ENCODE data around the gene ATP8B2.
"Not testable (repeated sequence)": the region's sequence is repeated elsewhere in the genome, so short reads cannot be mapped to it uniquely, and the experiment has no call there.

The ATP8B2 gene

GRCh38 chr1:154348429-154349076 is 23.2 kb downstream of the ATP8B2 start:
- DNase-seq, result no peak

GRCh38 chr1:154349121-154349520 is 23.8 kb downstream of the ATP8B2 start:
- no peak for DNase-seq

GRCh38 chr1:154350383-154350782 is 25.1 kb downstream of the ATP8B2 start:
- DNase-seq, result no peak

GRCh38 chr1:154351363-154352068 is 26.2 kb downstream of the ATP8B2 start:
- no peak for DNase-seq

- no peak for DNase-seq
Measured at GRCh38 chr1:154352245-154352580, 26.9 kb downstream of the ATP8B2 start.

GRCh38 chr1:154352581-154353459 is 27.5 kb downstream of the ATP8B2 start:
- DNase-seq, result peak; percentile 12

GRCh38 chr1:154353460-154353904 is 28.2 kb downstream of the ATP8B2 start:
- DNase-seq, result peak; percentile 24

GRCh38 chr1:154353966-154354365 is 28.6 kb downstream of the ATP8B2 start:
- DNase-seq, result no peak

GRCh38 chr1:154358519-154358918 is 33.2 kb downstream of the ATP8B2 start:
- DNase-seq, result no peak

GRCh38 chr1:154360288-154360687 is 35.0 kb downstream of the ATP8B2 start:
- no peak for DNase-seq

- not testable (repeated sequence) for DNase-seq
Measured at GRCh38 chr1:154360881-154361280, 35.6 kb downstream of the ATP8B2 start.

- DNase-seq, result no peak
Measured at GRCh38 chr1:154361357-154361756, 36.0 kb downstream of the ATP8B2 start.

- no peak for DNase-seq
Measured at GRCh38 chr1:154371436-154371835, 46.1 kb downstream of the ATP8B2 start.

GRCh38 chr1:154373777-154374357 is 48.5 kb downstream of the ATP8B2 start:
- DNase-seq, result not testable (repeated sequence)

- no peak for DNase-seq
Measured at GRCh38 chr1:154379301-154379700, 54.0 kb downstream of the ATP8B2 start.

GRCh38 chr1:154384650-154385489 is 59.5 kb downstream of the ATP8B2 start:
- DNase-seq, result no peak

- no peak for DNase-seq
Measured at GRCh38 chr1:154386643-154387352, 61.5 kb downstream of the ATP8B2 start.

GRCh38 chr1:154391086-154391770 is 65.9 kb downstream of the ATP8B2 start:
- no peak for DNase-seq

GRCh38 chr1:154398141-154398540 is 72.8 kb downstream of the ATP8B2 start:
- DNase-seq, result no peak

GRCh38 chr1:154398678-154399077 is 73.4 kb downstream of the ATP8B2 start:
- no peak for DNase-seq

- no peak for DNase-seq
Measured at GRCh38 chr1:154400381-154400801, 75.1 kb downstream of the ATP8B2 start.
